Measurements from ENCODE around the gene ZBTB8A. TPM values are rescaled to one million over a fixed set of nuclear protein-coding genes. Genes with fewer than 3 reads are reported as not detected.

Gene ZBTB8A
- total and polyA plus RNA-seq, 2 of the 8 experiments (the other 6 are each of a cell fraction or from before 2014, with no cell fraction given): 2.9 to 10.4 TPM

DNA sequence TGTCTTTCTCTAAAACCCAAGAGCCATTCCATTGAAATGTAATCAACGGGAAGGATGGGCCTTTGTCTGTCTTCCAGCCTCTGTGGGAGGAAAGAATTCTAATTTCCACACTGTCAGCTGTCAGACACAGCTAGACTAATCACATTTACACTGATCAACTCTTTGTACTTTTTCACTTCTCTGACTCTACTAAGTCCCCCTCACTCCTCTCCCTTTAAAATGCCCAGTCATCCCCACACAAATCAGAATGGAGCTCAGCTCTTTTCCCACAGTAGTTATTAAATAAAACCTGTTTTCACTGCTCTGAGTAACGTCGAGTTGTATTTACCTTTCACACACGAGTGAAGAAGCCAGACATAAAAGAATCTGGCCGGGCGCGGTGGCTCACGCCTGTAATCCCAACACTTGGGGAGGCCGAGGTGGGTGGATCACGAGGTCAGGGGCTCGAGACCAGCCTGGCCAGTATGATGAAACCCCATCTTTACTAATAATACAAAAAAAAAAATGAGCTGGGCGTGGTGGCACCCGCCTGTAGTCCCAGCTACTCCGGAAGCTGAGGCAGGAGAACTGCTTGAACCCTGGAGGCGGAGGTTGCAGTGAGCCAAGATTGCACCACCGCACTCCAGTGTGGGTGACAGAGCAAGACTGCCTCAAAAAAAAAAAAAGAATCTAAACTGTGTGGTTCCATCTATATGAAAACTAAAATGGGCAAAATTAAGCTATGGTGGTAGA, 97.9 kb downstream of the ZBTB8A start (continued):
- TF ChIP-seq, protein P1, sequence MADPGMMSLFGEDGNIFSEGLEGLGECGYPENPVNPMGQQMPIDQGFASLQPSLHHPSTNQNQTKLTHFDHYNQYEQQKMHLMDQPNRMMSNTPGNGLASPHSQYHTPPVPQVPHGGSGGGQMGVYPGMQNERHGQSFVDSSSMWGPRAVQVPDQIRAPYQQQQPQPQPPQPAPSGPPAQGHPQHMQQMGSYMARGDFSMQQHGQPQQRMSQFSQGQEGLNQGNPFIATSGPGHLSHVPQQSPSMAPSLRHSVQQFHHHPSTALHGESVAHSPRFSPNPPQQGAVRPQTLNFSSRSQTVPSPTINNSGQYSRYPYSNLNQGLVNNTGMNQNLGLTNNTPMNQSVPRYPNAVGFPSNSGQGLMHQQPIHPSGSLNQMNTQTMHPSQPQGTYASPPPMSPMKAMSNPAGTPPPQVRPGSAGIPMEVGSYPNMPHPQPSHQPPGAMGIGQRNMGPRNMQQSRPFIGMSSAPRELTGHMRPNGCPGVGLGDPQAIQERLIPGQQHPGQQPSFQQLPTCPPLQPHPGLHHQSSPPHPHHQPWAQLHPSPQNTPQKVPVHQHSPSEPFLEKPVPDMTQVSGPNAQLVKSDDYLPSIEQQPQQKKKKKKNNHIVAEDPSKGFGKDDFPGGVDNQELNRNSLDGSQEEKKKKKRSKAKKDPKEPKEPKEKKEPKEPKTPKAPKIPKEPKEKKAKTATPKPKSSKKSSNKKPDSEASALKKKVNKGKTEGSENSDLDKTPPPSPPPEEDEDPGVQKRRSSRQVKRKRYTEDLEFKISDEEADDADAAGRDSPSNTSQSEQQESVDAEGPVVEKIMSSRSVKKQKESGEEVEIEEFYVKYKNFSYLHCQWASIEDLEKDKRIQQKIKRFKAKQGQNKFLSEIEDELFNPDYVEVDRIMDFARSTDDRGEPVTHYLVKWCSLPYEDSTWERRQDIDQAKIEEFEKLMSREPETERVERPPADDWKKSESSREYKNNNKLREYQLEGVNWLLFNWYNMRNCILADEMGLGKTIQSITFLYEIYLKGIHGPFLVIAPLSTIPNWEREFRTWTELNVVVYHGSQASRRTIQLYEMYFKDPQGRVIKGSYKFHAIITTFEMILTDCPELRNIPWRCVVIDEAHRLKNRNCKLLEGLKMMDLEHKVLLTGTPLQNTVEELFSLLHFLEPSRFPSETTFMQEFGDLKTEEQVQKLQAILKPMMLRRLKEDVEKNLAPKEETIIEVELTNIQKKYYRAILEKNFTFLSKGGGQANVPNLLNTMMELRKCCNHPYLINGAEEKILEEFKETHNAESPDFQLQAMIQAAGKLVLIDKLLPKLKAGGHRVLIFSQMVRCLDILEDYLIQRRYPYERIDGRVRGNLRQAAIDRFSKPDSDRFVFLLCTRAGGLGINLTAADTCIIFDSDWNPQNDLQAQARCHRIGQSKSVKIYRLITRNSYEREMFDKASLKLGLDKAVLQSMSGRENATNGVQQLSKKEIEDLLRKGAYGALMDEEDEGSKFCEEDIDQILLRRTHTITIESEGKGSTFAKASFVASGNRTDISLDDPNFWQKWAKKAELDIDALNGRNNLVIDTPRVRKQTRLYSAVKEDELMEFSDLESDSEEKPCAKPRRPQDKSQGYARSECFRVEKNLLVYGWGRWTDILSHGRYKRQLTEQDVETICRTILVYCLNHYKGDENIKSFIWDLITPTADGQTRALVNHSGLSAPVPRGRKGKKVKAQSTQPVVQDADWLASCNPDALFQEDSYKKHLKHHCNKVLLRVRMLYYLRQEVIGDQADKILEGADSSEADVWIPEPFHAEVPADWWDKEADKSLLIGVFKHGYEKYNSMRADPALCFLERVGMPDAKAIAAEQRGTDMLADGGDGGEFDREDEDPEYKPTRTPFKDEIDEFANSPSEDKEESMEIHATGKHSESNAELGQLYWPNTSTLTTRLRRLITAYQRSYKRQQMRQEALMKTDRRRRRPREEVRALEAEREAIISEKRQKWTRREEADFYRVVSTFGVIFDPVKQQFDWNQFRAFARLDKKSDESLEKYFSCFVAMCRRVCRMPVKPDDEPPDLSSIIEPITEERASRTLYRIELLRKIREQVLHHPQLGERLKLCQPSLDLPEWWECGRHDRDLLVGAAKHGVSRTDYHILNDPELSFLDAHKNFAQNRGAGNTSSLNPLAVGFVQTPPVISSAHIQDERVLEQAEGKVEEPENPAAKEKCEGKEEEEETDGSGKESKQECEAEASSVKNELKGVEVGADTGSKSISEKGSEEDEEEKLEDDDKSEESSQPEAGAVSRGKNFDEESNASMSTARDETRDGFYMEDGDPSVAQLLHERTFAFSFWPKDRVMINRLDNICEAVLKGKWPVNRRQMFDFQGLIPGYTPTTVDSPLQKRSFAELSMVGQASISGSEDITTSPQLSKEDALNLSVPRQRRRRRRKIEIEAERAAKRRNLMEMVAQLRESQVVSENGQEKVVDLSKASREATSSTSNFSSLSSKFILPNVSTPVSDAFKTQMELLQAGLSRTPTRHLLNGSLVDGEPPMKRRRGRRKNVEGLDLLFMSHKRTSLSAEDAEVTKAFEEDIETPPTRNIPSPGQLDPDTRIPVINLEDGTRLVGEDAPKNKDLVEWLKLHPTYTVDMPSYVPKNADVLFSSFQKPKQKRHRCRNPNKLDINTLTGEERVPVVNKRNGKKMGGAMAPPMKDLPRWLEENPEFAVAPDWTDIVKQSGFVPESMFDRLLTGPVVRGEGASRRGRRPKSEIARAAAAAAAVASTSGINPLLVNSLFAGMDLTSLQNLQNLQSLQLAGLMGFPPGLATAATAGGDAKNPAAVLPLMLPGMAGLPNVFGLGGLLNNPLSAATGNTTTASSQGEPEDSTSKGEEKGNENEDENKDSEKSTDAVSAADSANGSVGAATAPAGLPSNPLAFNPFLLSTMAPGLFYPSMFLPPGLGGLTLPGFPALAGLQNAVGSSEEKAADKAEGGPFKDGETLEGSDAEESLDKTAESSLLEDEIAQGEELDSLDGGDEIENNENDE (IDR thresholded peaks at IDR 0.05; ENCODE audit: insufficient replicate concordance, low read length): no peak
- TF ChIP-seq PHF8 (conservative IDR thresholded peaks at IDR 0.05; ENCODE audit: low read depth, low read length) (no peak), RFX5 (IDR thresholded peaks at IDR 0.05; ENCODE audit: borderline replicate concordance, low read depth, low read length) (no peak), HDAC2 (IDR thresholded peaks at IDR 0.05; ENCODE audit: borderline replicate concordance in 1 of 2, low read depth in 2 of 2, low read length in 2 of 2) (no peak), NRF1 (IDR thresholded peaks at IDR 0.05; ENCODE audit: low read depth, low read length) (no peak), SUZ12 (IDR thresholded peaks at IDR 0.05; ENCODE audit: low read length) (no peak), ZNF274 (IDR thresholded peaks at IDR 0.05; ENCODE audit: borderline replicate concordance, extremely low read depth, low read length) (no peak), SIN3A (conservative IDR thresholded peaks at IDR 0.05 in 1 of 2, IDR thresholded peaks at IDR 0.05 in 1 of 2; ENCODE audit: low read depth in 1 of 2, low read length in 2 of 2) (no peak), FOSL1 (IDR thresholded peaks at IDR 0.05; ENCODE audit: insufficient read depth, low read depth, low read length) (no peak)
